ENCODE measurements around the gene MRM3. TPM values are rescaled to one million over a fixed set of nuclear protein-coding genes. Genes with fewer than 3 reads are reported as not detected.
A peak's percentile ranks its signal among the peaks of the same experiment; 100 is the strongest.
"Not testable (repeated sequence)": the region's sequence is repeated elsewhere in the genome, so short reads cannot be mapped to it uniquely, and the experiment has no call there.

MRM3 gene
- total RNA-seq, 1 donor = 10.8 TPM

GRCh38 chr17:799261-799660, 17.1 kb downstream of the MRM3 start:
- DNase-seq (ENCODE audit: low read depth) = no peak
- TF ChIP-seq CTCF (IDR thresholded peaks at IDR 0.05; ENCODE audit: insufficient read depth, low read depth, low read length) = no peak
- H3K4me3 ChIP-seq (ENCODE audit: low read depth, low read length) = no peak overlapping the region

- no peak for DNase-seq (ENCODE audit: low read depth)
- TF ChIP-seq CTCF (IDR thresholded peaks at IDR 0.05; ENCODE audit: insufficient read depth, low read depth, low read length) = no peak
- no peak overlapping the region for H3K4me3 ChIP-seq (ENCODE audit: low read depth, low read length)
Observed at GRCh38 chr17:800446-801242, 18.5 kb downstream of the MRM3 start.

GRCh38 chr17:801660-802059, 19.5 kb downstream of the MRM3 start:
- TF ChIP-seq CTCF (IDR thresholded peaks at IDR 0.05; ENCODE audit: insufficient read depth, low read depth, low read length) = no peak
- H3K4me3 ChIP-seq (ENCODE audit: low read depth, low read length) = no peak overlapping the region
- DNase-seq (ENCODE audit: low read depth) = peak; percentile 41

- H3K4me3 ChIP-seq (ENCODE audit: low read depth, low read length) = no peak overlapping the region
- TF ChIP-seq CTCF (IDR thresholded peaks at IDR 0.05; ENCODE audit: insufficient read depth, low read depth, low read length) = no peak
- DNase-seq (ENCODE audit: low read depth) = no peak
Observed at GRCh38 chr17:802481-802880, 20.3 kb downstream of the MRM3 start.

GRCh38 chr17:802901-803881, 21.0 kb downstream of the MRM3 start:
- H3K4me3 ChIP-seq (ENCODE audit: low read depth, low read length) = no peak overlapping the region
- DNase-seq (ENCODE audit: low read depth) = no peak
- no peak for TF ChIP-seq CTCF (IDR thresholded peaks at IDR 0.05; ENCODE audit: insufficient read depth, low read depth, low read length)

GRCh38 chr17:804541-805435, 22.6 kb downstream of the MRM3 start:
- H3K4me3 ChIP-seq (ENCODE audit: low read depth, low read length) = no peak overlapping the region
- DNase-seq (ENCODE audit: low read depth) = no peak
- TF ChIP-seq CTCF (IDR thresholded peaks at IDR 0.05; ENCODE audit: insufficient read depth, low read depth, low read length) = no peak

GRCh38 chr17:805886-806285, 23.7 kb downstream of the MRM3 start:
- not testable (repeated sequence) for DNase-seq (ENCODE audit: low read depth); H3K4me3 ChIP-seq (ENCODE audit: low read depth, low read length)

All from fibroblast of villous mesenchyme (primary cell).